K562 (cell line): ENCODE measurements around the gene HEXD. TPM values are rescaled to one million over a fixed set of nuclear protein-coding genes. Genes with fewer than 3 reads are reported as not detected.
A peak's percentile ranks its signal among the peaks of the same experiment; 100 is the strongest.

Experiments
- ARID1B ChIP-seq: fragments of 450-650 bp; IDR thresholded peaks from 2 replicates; pipeline ENCODE4 v1.6.1; 2016; ENCODE audit warnings: antibody characterized with exemption, mild to moderate bottlenecking, inconsistent platforms
- ASH1L ChIP-seq: fragments of 450-650 bp; IDR thresholded peaks from 2 replicates; pipeline ENCODE4 v1.6.1; 2018; ENCODE audit warnings: borderline replicate concordance, mild to moderate bottlenecking, low read depth; ENCODE audit not compliant: partially characterized antibody
- CBFA2T3 ChIP-seq: fragments of 450-650 bp; IDR thresholded peaks from 2 replicates; pipeline ENCODE4 v1.6.1; 2017
- DIDO1 ChIP-seq: fragments of 450-650 bp; IDR thresholded peaks from 2 replicates; pipeline ENCODE4 v1.6.1; 2016; ENCODE audit warnings: low read depth, missing biosample characterization, missing genetic modification characterization
- EHMT2 ChIP-seq: fragments of 450-650 bp; IDR thresholded peaks from 2 replicates; pipeline ENCODE4 v1.6.1; 2018; ENCODE audit warnings: antibody characterized with exemption
- ESRRA ChIP-seq: fragments of 450-650 bp; IDR thresholded peaks from 2 replicates; pipeline ENCODE4 v1.6.1; 2014; ENCODE audit warnings: low read depth, mild to moderate bottlenecking, moderate library complexity, borderline replicate concordance
- FIP1L1 ChIP-seq: fragments of 200-400 bp; formaldehyde crosslinking; IDR thresholded peaks from 2 replicates; pipeline ENCODE4 v1.6.1; 2018; ENCODE audit warnings: mild to moderate bottlenecking, low read depth, low read length; ENCODE audit not compliant: poor library complexity, severe bottlenecking
- GABPB1 ChIP-seq: sonication (generic); formaldehyde crosslinking; IDR thresholded peaks from 2 replicates; pipeline ENCODE4 v1.8.0; 2022; ENCODE audit warnings: mild to moderate bottlenecking, missing genetic modification reagents
- HDAC6 ChIP-seq: IDR thresholded peaks from 2 replicates; pipeline ENCODE4 v1.6.1; 2012; ENCODE audit warnings: low read depth, mild to moderate bottlenecking, control low read depth, inconsistent platforms, low read length, moderate library complexity
- HOXB6 ChIP-seq: fragments of 250-450 bp; sonication (Bioruptor Pico); IDR thresholded peaks from 2 replicates; pipeline ENCODE4 v1.5.1; 2022; ENCODE audit warnings: mild to moderate bottlenecking, borderline replicate concordance
- KLF13 ChIP-seq: fragments of 450-650 bp; IDR thresholded peaks from 2 replicates; pipeline ENCODE4 v1.6.1; 2016; ENCODE audit warnings: missing genetic modification characterization, low read depth, mild to moderate bottlenecking, missing compliant biosample characterization, moderate library complexity, borderline replicate concordance
- NFIC ChIP-seq: fragments of 450-650 bp; IDR thresholded peaks from 2 replicates; pipeline ENCODE4 v1.6.1; 2017; ENCODE audit warnings: mild to moderate bottlenecking, inconsistent platforms
- SMARCE1 ChIP-seq: fragments of 450-650 bp; IDR thresholded peaks from 2 replicates; pipeline ENCODE4 v1.7.1; 2016; ENCODE audit warnings: mild to moderate bottlenecking
- SRF ChIP-seq, 2 experiments: fragments of 250-450, 450-650 bp in 1 of 2; sonication (Bioruptor Pico) in 1 of 2; sonication (generic) in 1 of 2; formaldehyde crosslinking; IDR thresholded peaks; 2 replicates each; pipeline versions ENCODE4 v1.5.0 to v1.5.1; 2020 to 2022; ENCODE audit warnings: mild to moderate bottlenecking in 1 of 2, missing genetic modification reagents in 1 of 2
- TARDBP ChIP-seq: fragments of 450-650 bp; IDR thresholded peaks from 2 replicates; pipeline ENCODE4 v1.6.1; 2016
- ZNF253 ChIP-seq: fragments of 250-450 bp; sonication (Bioruptor Pico); conservative IDR thresholded peaks from 2 replicates; pipeline ENCODE4 v1.6.1; 2021; ENCODE audit warnings: mild to moderate bottlenecking
- ZNF431 ChIP-seq: sonication (generic); formaldehyde crosslinking; IDR thresholded peaks from 2 replicates; pipeline ENCODE4 v1.8.0; 2022; ENCODE audit warnings: mild to moderate bottlenecking, missing genetic modification reagents
- polyA plus RNA-seq, 8 experiments: library from polyadenylated mRNA; depleted of rRNA in 4 of 8; stranded (reverse) in 5 of 8; unstranded in 3 of 8; fragments of >200 nt; fragmentation: Nextera tagmentation in 2 of 8; fragmentation: Illumina TruSeq in 1 of 8; extraction: Ambion mirVana in 2 of 8; extraction: Trizol in 1 of 8; gene quantifications; 2 replicates each; pipeline versions ENCODE4 v1.2.1 to v1.2.3, GENCODE V29; 2011 to 2014; ENCODE audit warnings: inconsistent platforms in 1 of 8, missing spikeins in 1 of 8
- total RNA-seq, 7 experiments: library from RNA; depleted of rRNA in 6 of 7; stranded (reverse); fragments of >200 nt in 6 of 7; fragmentation: Illumina TruSeq in 2 of 7; extraction: Trizol in 2 of 7; gene quantifications; 2 replicates each; pipeline versions ENCODE4 v1.2.1 to v1.2.3, GENCODE V29; 2011 to 2021; ENCODE audit warnings: low replicate concordance in 1 of 7
- TF ChIP-seq, protein P1 (sequence below), 3 experiments: IDR thresholded peaks in 2 of 3; conservative IDR thresholded peaks in 1 of 3; 2 replicates each; pipeline ENCODE4 v1.5.1; 2011 to 2012; ENCODE audit warnings: low read length in 3 of 3, mild to moderate bottlenecking in 3 of 3, control low read depth in 2 of 3, improper control_type of control experiment in 1 of 3, inconsistent platforms in 1 of 3, low read depth in 1 of 3, mixed read lengths in 1 of 3, moderate library complexity in 1 of 3; ENCODE audit not compliant: insufficient read depth in 2 of 3
- TF ChIP-seq, protein P2 (sequence below), 2 experiments: fragments of 450-650 bp; IDR thresholded peaks; 2 replicates each; pipeline ENCODE4 v1.6.1; 2016; ENCODE audit warnings: mild to moderate bottlenecking in 2 of 2, borderline replicate concordance in 1 of 2, low read depth in 1 of 2, moderate library complexity in 1 of 2

The HEXD gene
- total and polyA plus RNA-seq, 9 of the 15 experiments (the other 6 are each of a cell fraction or from before 2014, with no cell fraction given): 1.0 to 25.3 (median 10.0) TPM

DNA sequence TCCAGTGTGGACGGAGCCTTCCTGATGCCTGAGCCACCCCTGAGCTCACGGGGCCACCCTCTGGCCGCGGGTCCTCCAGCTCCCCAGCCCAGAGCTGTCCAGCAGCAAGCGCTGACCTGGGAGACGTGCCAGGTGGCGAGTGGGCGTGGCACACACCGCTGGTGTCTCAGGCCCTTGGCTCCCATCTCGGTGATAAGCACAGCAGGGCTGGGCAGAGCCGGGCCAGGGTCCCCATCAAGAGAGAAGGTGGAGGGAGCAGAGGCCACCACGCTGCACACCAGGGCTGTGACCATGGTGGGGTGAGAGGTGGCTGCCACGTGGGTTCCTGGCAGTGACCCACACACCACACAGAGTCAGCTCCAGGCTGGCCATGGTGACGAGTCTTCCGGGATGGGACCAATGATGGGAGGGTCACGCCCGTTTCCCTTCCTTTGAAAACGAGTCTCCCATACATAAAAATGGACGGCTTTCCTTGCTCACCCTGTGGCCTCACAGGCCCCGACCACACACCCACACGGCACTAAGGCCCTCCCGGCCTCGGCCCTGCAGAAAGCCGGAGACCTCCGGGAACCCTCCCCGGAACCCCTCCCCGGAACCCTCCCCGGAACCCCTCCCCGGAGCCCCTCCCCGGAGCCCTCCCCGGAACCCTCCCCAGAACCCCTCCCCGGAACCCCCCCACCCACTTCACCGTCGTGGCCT lies 29.8 kb upstream of the HEXD start (continued):
- TF ChIP-seq ASH1L (no peak), KLF13 (tag) (peak; percentile 62; the same call in 1 of the 2 replicates), ARID1B (no peak), DIDO1 (no peak), CBFA2T3 (no peak), HDAC6 (no peak), NFIC (peak; percentile 69), HOXB6 (CRISPR knock-in tag) (no peak), ESRRA (no peak), ZNF253 (CRISPR knock-in tag) (no peak), EHMT2 (peak; percentile 59; the same call in 1 of the 2 replicates), SMARCE1 (no peak), SRF (CRISPR knock-in tag; IDR thresholded peaks at IDR 0.05) (no peak), GABPB1 (peak; percentile 45; the same call in 1 of the 2 replicates), ZNF431 (CRISPR knock-in tag) (no peak), FIP1L1 (peak; percentile 52), TARDBP (no peak)
- TF ChIP-seq, protein P1, sequence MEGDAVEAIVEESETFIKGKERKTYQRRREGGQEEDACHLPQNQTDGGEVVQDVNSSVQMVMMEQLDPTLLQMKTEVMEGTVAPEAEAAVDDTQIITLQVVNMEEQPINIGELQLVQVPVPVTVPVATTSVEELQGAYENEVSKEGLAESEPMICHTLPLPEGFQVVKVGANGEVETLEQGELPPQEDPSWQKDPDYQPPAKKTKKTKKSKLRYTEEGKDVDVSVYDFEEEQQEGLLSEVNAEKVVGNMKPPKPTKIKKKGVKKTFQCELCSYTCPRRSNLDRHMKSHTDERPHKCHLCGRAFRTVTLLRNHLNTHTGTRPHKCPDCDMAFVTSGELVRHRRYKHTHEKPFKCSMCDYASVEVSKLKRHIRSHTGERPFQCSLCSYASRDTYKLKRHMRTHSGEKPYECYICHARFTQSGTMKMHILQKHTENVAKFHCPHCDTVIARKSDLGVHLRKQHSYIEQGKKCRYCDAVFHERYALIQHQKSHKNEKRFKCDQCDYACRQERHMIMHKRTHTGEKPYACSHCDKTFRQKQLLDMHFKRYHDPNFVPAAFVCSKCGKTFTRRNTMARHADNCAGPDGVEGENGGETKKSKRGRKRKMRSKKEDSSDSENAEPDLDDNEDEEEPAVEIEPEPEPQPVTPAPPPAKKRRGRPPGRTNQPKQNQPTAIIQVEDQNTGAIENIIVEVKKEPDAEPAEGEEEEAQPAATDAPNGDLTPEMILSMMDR (IDR thresholded peaks at IDR 0.05 in 2 of 3, conservative IDR thresholded peaks at IDR 0.05 in 1 of 3; ENCODE audit: insufficient read depth in 2 of 3, low read depth in 1 of 3, low read length in 3 of 3): peak in 2 of 3 experiments; percentile 27 to 32; a peak in 2 of 6 replicates
- TF ChIP-seq, protein P2, sequence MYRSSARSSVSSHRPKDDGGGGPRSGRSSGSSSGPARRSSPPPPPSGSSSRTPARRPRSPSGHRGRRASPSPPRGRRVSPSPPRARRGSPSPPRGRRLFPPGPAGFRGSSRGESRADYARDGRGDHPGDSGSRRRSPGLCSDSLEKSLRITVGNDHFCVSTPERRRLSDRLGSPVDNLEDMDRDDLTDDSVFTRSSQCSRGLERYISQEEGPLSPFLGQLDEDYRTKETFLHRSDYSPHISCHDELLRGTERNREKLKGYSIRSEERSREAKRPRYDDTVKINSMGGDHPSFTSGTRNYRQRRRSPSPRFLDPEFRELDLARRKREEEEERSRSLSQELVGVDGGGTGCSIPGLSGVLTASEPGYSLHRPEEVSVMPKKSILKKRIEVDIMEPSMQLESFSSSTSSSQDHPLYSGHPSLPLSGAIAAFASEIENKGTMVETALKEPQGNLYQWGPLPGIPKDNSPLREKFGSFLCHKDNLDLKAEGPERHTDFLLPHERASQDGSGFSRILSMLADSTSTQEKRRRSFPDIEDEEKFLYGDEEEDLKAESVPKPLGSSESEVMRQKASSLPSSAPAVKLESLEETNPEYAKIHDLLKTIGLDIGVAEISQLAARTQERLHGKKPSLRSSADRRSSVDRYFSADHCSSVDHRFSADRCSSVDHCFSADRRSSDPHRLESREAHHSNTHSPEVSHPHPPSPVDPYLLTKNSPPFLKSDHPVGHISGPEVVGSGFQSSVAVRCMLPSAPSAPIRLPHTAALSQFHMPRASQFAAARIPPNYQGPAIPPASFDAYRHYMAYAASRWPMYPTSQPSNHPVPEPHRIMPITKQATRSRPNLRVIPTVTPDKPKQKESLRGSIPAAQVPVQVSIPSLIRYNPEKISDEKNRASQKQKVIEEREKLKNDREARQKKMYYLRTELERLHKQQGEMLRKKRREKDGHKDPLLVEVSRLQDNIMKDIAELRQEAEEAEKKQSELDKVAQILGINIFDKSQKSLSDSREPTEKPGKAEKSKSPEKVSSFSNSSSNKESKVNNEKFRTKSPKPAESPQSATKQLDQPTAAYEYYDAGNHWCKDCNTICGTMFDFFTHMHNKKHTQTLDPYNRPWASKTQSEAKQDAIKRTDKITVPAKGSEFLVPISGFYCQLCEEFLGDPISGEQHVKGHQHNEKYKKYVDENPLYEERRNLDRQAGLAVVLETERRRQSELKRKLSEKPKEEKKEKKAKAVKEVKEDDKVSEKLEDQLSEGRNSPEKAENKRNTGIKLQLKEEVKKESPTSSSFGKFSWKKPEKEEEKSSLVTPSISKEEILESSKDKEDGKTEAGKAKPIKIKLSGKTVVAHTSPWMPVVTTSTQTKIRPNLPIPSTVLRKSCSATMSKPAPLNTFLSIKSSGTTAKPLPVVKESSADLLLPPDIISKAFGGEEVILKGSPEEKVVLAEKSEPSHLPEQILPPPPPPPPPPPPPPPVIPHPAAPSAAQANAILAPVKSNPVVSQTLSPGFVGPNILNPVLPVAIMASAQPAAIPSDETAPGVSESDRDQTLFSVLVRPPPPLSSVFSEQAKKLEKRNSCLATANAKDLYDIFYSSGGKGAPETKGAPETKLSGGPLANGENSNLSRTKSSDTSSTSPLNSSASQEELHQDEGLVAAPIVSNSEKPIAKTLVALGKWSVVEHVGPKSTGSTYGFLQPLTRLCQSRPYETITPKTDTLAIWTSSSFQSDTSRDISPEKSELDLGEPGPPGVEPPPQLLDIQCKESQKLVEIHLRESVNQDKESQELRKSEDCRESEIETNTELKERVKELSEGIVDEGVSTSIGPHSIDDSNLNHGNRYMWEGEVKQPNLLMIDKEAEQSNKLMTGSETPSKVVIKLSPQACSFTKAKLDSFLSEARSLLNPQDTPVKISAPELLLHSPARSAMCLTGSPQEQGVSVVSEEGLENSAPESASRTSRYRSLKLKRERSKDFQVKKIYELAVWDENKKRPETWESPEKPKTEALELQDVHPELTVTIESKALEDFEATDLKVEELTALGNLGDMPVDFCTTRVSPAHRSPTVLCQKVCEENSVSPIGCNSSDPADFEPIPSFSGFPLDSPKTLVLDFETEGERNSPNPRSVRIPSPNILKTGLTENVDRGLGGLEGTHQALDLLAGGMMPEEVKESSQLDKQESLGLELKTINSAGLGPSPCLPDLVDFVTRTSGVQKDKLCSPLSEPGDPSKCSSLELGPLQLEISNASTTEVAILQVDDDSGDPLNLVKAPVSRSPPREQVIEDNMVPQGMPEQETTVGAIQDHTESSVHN (IDR thresholded peaks at IDR 0.05; ENCODE audit: borderline replicate concordance in 1 of 2, low read depth in 1 of 2): no peak
